ENCODE results near the gene RBM38. TPM values are rescaled to one million over a fixed set of nuclear protein-coding genes. Genes with fewer than 3 reads are reported as not detected.

The RBM38 gene
- total and polyA plus RNA-seq, 9 of the 15 experiments (the other 6 are each of a cell fraction or from before 2014, with no cell fraction given): 0.28 to 82.4 (median 33.2) TPM

GRCh38 chr20:57351042-57351783 lies 40.0 kb upstream of the RBM38 start, which contains the start of gene RAE1 (continued):
- TF ChIP-seq GABPB1 (CRISPR knock-in tag; IDR thresholded peaks at IDR 0.05) (peak; percentile 84), ZBTB33 (CRISPR knock-in tag; IDR thresholded peaks at IDR 0.05) (no peak), DDX20 (tag; IDR thresholded peaks at IDR 0.05; ENCODE audit: low read depth) (no peak), PHF8 (IDR thresholded peaks at IDR 0.05; ENCODE audit: borderline replicate concordance, low read length) (peak; percentile 97), KAT8 (IDR thresholded peaks at IDR 0.05; ENCODE audit: low read depth) (peak; percentile 39; the same call in 1 of the 2 replicates), SIN3B (IDR thresholded peaks at IDR 0.05; ENCODE audit: low read depth) (peak; percentile 95), POLR2H (tag; IDR thresholded peaks at IDR 0.05; ENCODE audit: low read depth) (0 out of 2 replicates have a peak, but pooled peaks have one; percentile 36)

DNA sequence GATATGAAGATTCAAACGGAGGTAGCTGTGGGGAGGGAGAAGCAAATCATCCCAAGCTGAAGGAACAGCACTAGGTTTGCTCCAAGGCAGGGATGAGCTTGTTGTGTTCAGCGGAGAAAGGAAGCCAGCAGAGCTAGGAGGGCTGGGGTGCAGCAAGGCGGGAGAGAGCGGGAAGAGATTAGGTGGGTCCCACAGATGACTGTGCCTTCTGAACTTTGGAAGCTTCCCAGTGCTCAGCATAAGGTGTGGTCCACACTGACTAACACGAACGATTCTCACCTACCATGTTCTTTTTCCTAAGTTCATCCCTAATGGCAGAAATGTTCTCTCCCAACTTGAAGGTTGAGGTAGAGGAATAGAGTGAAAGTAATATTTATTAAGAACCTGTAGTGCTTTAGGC lies 38.9 kb upstream of the RBM38 start:
- Histone ChIP-seq H3K9me1 (ENCODE audit: control insufficient read depth, insufficient read depth, low read length) (no peaks in the 10 kb centered on the region), H3K4me1 (replicated peaks in 1 of 2; ENCODE audit: control insufficient read depth in 2 of 2, insufficient read depth in 2 of 2, low read length in 2 of 2) (peaks cover 7% of the 10 kb centered on the region in 2 experiments), H3K4me2 (ENCODE audit: insufficient read depth, low read length) (peak overlapping the region; percentile 100), H3K4me3 (peak overlapping the region; percentile 96), H3K36me3 (ENCODE audit: control insufficient read depth, insufficient read depth, low read length) (peaks cover 34% of the 10 kb centered on the region), H3K27me3 (ENCODE audit: control insufficient read depth in 2 of 2, insufficient read depth in 2 of 2, low read length in 2 of 2) (no peaks in the 10 kb centered on the region), H2AFZ (ENCODE audit: low read depth, low read length) (no peak overlapping the region), H3K9me3 (replicated peaks; ENCODE audit: control insufficient read depth, insufficient read depth, low read depth, low read length) (no peaks in the 10 kb centered on the region), H3K79me2 (ENCODE audit: control insufficient read depth, insufficient read depth, low read length) (peaks cover 43% of the 10 kb centered on the region), H3K9ac (ENCODE audit: insufficient read depth in 1 of 2, low read depth in 2 of 2, low read length in 2 of 2) (peak overlapping the region; percentile 80 to 92), H4K20me1 (replicated peaks; ENCODE audit: control insufficient read depth, insufficient read depth, low read length) (peaks cover 10% of the 10 kb centered on the region), H3K27ac (ENCODE audit: extremely low read depth, low read depth, low read length) (peak overlapping the region; percentile 91; the same call in 1 of the 3 replicates)
- WGBS (ENCODE audit: insufficient coverage, low coverage, missing lambda C conversion rate): 66% methylated on average over 6 of the region's 6 CpGs
- no peak for FAIRE-seq
- intact Hi-C loops (cut with micrococcal nuclease) (no loop called here), in situ Hi-C loops (cut with MboI) (no loop called here)
- no peak for ATAC-seq
- DNase-seq (ENCODE audit: extremely low read depth in 1 of 4, low spot score in 3 of 4): peak in 1 of 4 experiments; percentile 23
- BruUV-seq (replicated peaks): no TSS peak
- TF ChIP-seq ZNF57 (CRISPR knock-in tag; IDR thresholded peaks at IDR 0.05) (no peak), USF1 (CRISPR knock-in tag; IDR thresholded peaks at IDR 0.05) (no peak)
- TF ChIP-seq, protein P1, sequence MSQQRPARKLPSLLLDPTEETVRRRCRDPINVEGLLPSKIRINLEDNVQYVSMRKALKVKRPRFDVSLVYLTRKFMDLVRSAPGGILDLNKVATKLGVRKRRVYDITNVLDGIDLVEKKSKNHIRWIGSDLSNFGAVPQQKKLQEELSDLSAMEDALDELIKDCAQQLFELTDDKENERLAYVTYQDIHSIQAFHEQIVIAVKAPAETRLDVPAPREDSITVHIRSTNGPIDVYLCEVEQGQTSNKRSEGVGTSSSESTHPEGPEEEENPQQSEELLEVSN (IDR thresholded peaks at IDR 0.05; ENCODE audit: borderline replicate concordance in 1 of 2, extremely low read depth in 1 of 2, insufficient read depth in 1 of 2, insufficient read length in 1 of 2, low read depth in 1 of 2, low read length in 1 of 2, poor library complexity in 1 of 2, severe bottlenecking in 1 of 2): peak in 1 of 2 experiments; percentile 17
- ChIA-PET POLR2A (interaction anchor here (0.7 kb wide), 1 partner anchor 1632 kb away, joined by 3 read pairs; no protein-coding TSS in a partner anchor), CTCF (ENCODE audit: low intra/inter-chr PET ratio) (no interaction called here)
